GM18867 (cell line): Measurements from ENCODE around the gene ASAP3.

Experiments
- ATAC-seq: cut with Tn5 transposase; IDR thresholded peaks from one replicate; pipeline ENCODE4 v1.9.1; 2021; ENCODE audit warnings: mild to moderate bottlenecking, moderate library complexity; ENCODE audit not compliant: unreplicated experiment

Gene ASAP3

DNA sequence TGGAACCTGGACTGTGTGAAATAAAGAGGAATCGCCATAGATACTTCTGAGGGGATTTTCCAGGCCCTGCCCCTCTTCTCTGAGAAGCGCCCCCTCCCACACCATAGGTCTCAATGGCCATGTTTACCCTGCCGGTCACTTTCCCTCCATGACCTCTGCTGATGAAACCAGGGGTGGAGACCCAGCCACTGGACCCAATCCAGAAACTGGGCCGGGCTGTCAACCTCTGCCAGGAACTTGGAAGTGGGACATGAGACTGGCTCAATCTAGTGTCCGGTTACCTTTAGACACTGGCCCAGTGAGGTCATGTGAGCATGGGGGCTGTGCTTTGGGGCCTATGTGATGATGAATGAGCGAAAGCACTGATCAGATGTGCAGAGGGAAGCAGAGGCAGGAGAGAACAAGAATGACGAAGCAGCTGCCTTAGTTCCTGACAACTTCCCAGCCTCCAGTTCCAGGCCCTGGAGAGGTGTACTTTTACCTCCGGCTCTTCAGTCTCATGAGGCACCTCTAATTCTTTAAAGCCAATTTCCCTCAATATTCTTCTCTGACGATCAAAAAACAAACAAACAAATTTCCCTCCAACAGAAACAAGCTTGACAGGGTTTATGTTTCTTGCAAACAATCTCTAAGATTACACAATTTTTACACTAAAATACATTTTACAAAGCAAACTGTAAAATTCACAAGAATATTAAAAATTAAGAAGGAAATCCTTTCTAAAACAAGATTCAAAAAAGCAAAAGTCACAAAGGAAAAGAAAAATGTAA is 4.9 kb downstream of the ASAP3 start:
- no peak for ATAC-seq

DNA sequence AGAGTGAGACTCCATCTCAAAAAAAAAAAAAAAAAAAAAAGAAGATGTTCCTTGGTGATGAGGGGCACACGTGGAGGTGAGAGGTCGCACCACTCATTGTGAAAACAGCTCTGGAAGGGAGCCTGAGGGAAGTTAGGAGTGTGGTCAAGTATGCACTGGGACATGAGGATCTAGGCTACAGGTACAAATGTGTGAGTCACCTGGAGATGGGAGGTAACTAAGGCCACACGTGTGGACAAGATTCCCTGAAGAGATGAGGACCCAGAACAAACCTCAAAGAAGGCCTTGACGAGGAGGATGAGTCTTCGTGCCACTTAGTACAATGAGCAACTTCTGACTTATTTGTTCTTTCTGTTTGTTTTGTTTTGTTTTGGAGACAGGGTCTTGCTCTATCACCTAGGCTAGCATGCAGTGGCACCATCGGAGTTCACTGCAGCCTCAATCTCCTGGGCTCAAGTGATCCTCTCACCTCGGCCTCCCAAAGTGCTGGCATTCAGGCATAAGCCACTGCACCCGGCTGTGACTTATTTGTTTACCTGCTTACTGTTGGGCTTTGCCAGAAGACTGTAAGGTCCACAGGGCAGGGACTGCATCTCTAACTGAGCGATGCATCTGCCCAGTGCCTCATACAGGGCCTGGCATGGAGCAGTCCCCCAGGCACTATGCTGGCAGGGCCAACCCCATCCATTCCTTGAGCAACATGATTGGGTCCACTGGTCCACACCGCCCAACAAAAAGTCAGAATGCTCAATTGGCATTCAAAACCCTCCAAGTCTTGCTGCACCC is 6.4 kb downstream of the ASAP3 start:
- ATAC-seq: no peak

DNA sequence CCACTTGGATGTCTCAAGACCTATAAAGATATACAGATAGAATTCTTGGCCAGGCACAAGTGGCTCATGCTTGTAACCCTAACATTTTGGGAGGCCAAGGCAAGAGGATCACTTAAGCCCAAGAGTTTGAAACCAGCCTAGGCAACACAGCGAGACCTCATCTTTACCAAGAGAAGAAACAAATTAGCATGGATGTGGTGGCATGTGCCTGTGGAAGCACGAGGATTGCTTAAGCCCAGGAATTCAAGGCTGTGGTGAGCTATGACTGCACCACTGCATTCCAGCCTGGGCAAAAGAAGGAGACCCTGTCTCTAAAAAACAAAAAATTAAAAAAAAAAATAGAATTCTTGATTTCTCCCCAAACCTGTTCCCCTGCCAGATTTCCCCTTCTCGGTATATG is 8.3 kb downstream of the ASAP3 start:
- ATAC-seq: no peak

DNA sequence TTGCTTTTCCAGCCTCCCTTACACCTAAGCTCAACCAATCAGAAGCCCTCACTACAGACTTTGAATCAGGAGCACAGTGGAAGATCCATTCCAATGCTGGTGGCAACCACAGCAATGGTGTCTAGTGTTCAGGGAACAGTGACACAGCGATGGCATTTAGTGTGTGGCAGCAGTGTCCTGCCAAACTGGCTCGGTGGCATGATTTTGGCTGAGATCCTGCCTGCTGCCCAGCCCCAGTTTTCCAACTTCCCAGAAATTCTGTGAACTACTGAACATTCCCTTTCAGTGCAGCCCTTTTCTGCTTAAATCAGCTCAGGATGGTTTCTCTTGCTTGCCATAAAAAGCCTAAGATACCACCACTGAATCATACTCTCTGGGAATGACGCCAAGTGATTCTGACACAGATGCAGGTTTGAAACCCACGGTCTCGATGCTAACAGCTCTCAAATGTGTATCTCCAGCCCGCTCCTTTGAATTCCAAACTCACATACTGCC is 8.8 kb downstream of the ASAP3 start:
- no peak for ATAC-seq

DNA sequence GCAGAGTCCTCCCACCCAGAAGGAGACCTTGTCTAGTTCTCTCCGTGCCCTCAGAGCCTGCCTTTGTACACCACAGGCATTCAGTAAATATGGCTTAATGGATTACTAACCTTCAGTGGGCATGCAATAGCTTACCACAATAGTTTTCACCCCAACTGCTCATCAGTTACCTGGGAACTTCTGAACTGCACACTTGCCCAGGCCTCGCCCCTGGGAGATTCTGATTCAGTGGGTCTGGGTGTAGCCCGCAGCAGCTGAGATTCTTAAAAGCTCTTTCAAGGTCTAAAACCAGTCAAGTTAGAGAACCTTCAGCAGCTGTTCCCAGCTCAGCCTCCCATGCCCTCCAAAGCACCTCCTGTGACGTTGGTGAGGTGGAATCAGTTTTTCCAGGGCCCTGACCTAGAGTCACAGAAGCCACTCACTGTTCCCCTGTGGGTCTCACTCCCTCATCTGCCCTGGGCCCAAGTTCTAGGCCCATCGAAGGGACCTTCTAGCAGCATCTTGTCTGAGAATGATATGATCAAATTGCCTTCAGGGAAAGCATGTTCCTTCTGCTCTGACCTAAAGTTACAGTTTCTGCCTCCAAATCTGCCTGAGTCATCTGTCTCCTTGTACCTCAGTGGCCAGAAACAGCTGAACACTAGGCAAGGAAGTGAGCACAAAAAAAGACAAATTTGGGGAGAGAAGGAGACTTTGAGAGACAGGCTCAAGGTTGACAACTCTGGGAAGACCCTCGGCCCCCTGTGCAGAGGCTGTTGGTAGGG is 10.8 kb downstream of the ASAP3 start:
- no peak for ATAC-seq

DNA sequence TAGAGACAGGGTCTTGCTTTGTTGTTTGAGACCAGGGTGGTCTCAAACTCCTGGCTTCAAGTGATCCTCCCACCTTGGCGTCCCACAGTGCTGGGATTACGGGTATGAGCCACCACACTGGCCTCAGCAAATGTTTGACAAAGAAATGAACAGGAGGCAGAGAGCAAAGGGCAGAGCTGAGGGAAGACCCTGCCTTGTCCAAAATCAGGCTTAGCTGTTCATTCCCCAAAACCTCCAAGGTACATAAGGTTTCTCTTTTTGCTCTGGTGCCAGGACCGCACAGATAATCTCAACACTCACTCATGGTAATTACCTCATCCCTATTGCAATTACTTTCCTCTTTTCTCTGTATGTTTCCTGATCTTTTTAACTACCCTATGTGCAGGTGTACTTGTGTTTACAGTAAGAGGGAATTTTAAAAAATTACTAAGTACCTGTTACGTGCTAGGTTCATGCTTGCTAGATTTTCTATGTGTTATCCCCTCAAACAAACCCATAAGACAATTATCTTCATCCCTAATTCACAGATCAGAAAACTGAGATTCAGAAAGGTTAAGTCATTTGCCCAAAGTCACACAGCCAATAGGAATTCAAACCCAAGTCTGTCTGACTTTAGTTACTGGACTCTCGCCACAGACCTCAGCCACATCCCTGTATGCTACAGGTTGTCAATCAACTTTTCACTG is 11.5 kb downstream of the ASAP3 start:
- no peak for ATAC-seq

DNA sequence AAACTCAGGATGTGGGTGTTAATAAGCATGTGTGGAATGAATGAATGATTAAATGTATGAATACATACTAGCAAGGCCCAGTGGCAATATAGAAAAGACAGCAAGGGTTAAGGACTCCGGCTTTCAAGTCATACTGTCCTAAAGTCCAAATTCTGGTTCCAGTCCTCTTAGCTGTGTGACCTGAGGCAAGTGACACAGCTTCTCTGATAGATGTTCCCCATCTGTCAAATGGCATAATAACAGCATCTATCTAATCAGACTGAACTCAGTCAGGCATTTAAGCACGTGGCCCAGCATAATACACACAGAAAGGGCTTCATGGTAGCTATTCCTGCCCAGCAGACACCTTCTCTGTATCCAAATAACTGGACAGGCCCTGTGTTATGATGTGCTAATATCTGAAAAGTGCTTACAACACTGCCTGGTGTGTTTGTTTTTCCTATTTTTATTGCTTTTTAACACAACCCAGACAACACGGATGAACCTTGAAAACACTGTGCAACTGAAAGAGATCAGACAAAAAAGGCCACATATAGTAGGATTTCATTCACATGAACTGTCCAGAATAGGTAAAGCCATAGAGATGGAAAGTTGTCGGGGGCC is 12.4 kb downstream of the ASAP3 start:
- no peak for ATAC-seq

DNA sequence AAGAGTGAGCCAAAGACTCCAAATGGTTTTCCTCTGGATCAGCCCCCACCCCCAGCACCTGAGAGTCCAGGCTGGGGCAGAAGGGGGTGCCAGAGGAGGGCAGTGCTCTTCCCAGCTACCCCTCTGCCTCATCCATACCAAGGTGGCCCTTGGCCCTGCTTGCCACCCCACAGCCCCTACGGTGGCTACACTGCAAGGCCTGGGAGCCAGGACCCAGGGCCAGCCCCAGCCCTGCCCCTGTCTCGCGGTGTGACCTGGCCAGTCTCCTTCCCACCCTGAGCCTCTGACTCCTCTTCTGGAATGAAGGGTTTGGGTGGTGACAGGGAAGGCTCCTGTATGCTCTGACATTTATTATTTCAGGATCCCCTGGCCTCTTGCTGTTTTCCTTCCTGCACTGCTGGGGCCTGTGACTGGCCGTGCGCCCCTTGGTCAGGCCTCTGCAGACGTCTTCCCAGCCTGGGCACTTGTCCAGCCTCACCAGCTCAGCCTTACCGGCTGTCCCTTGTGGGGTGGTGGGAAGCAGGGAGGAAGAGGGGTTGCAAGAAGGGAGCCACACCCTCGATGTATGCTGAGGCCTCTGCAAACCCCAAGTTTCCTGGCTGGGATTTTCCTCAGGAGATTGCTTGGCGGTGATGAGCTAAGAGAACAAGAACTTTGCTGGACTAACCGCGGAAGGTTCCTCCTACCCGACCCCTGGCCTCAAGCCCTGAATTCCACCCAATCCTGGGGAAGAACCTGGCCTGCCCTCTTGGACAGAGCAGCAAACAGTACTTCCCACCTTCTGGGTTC is 13.5 kb downstream of the ASAP3 start:
- ATAC-seq: no peak

DNA sequence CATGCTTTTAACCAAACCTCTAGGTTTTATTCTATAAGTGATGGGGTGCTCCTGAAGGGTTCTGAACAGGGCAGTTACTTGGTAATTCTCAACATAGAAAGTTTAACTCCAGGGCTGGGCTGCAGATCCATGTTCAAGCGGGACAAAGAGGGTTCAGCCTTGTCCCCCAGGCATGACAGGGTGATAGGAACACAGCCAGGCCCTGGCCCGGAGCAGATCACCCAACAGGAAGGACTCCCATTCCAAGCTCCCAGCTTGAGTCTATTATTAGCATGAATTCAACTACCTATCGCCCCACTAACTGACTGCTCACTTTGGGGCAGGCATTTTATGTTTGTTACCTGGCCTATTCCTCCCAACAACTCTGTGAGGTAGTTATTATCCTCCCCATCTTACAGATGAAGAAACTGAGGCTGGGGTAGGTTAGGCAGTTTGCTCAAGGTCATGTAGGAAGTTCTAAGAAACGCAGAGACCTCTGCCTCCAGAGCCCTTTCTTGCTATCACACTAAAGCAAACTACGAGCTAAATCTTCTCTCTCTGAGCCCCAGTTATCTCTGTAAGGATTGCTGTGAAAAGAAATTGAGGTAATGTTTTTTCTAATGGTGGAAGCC is 14.5 kb downstream of the ASAP3 start:
- ATAC-seq: no peak

DNA sequence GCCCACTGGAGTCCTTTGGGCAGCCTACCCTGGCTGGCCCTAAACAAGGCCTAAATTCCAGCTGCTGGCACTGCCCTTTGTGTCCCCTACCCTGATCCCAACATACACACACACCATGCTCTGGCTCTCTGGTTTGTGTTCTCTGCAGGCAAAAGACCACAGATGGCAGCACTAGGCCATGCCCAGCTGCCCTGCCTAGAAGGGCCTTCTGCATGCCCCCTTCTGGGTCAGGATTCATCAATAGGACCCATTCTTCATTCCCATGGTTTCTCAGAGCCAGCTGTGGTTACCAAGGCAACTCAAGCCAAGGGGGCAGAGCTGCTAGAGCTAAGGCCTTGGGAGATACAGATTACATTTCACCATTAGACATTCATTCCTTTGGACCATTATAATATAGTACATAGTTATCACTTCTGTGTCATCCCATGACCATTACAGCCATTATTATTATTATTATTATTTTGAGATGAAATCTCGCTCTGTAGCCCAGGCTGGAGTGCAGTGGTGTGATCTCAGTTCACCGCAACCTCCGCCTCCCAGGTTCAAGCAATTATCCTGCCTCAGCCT is 17.5 kb downstream of the ASAP3 start:
- no peak for ATAC-seq

DNA sequence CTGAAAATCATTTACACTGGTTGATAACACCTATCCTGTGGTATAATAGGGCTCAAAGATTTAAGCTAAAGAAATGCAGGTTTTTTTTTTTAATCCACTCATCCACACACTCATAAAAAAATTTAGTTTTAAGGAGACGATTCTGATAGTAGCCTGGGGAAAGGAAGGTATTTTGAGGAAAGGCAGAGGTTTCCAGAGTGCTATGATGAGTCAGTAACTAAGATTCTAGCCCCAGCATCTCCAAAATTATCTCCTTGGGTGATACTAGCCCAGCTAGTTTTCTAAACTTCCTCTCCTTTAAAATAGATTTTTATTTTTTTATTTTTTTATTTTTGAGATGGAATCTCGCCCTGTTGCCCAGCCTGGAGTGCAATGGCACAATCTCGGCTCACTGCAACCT is 20.7 kb downstream of the ASAP3 start:
- ATAC-seq: no peak

DNA sequence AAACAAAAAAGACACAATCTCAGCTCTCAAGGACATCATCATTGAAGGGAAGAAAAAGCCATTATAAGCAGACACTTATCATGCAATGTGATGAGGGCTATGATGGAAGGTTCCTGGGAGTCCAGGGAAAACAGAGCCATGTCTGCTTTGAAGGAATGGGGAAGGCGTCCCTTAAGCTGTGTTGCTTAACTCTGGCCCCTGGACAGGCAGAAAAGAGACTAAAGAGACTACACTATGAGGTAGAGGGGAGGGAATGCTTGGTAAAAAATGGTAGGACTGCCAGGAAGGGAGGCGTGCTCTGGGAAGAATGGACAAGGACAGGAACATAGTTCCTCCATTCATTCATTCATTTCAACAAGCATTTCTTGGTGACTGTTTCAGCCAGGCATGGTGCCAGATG is 21.2 kb downstream of the ASAP3 start:
- no peak for ATAC-seq

DNA sequence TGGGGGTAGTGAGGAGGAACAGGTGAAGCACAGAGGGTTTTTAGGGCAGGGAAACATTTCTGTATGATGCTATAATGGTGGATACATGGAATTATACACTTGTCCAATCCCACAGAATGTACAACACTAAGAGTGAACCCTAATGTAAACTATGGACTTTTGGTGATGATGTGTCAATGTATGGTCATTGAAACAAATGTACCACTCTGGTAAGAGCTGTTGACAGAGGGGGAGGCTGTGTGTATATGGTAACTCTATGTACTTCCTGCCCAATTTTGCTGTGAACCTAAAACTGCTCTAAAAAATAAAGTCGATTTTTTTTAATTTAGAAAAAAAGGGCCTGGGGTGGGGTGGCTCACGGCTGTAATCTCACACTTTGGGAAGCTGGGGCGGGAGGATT is 22.9 kb downstream of the ASAP3 start:
- no peak for ATAC-seq

DNA sequence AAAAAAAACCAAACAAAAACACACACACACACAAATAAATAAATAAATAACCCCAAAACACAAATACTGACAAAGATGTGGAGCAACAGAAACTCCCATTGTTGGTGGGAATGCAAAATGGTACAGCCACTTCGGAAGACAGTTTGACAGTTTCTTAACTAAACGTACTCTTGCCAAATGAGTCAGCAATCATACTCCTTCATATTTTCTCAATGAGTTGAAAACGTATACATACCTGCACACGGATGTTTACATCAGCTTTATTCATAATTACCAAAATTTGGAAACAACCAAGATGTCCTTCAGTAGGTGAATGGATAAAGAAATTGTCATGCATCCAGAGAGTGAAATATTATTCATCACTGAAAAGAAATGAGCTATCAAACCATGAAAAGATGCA is 23.5 kb downstream of the ASAP3 start:
- no peak for ATAC-seq

DNA sequence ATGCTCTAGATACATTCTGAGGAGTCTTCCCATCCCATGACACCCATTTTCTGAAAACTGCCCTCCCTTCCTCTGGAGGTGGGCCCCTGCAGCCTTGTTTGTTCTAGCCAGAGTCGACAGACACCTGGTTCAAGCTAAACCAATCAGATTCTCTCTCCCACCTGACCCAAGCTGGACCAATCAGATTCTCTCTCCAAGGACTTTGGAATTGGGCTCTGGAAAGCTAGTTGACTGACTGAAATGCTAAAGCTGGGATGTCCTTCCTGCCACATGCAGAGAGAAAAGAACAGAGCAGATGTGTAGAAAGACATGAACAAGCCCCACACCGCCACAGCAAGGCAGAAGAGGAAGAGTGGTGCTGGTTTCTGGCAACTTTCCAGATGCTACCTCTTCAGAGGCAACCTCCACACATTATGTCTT is 24.6 kb downstream of the ASAP3 start:
- no peak for ATAC-seq

DNA sequence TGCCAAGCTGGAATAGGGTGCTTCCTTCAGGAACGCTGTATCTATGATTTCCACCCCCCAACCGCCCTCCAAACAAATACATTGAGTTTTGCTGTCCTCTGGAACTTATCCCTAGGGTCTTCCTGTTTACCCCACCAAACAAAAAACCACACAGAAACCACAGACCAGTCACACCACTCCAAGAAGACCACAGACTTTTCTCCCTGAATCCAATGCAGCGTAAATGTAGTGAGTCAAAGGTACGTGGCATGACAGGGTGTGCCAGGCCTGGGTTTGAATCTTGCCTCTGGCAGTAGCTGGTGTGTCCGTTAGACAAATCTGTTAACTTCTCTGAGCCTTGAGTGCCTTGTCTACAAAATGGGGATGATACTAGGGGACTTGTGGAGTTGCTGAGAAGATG is 27.8 kb downstream of the ASAP3 start:
- ATAC-seq: no peak

DNA sequence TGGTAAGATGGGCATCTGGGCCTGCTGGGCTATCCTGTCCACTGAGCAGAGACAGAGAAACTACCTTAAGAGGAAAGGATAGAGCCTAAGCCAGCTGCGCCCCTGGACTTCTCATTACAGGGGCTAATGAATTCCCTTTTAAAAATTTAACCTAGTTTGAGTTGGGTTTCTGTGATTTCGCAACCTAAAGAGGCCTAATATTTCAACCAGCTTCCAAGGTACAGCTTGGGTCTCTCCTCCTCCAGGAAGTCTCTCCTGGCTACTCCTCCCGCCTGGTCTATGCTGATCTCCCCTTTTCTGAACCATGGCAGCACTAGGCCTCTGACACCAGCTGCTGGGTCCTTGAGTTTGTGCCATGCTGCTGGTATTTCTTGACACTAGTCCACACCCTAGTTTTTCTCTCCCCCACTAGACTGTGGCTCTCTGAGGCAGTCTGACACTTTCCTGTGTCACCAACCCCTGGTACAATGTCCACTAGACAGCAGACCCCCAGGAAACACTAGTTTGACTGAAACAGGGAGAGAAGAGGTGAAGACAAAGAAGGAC is 30.5 kb downstream of the ASAP3 start:
- no peak for ATAC-seq

DNA sequence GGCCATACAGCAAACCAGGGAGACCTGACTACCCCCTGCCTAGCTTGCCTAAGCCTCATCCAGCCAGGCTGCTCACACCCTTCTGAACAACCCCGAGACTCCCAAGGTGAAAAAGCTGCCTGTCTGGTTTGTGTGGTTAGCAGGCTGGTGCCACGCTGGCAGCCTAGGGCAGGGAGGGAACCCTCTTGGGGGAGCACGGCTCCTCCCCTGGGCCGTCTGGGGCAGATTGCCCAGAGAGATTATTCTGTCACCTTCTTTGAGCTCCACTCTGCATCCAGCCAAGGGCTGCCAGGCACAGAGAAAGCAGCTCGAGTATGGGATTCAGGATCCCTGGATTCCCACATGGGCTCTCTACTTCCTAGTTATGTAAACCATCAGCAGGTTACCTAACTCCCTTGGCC is 32.0 kb downstream of the ASAP3 start:
- ATAC-seq: no peak

DNA sequence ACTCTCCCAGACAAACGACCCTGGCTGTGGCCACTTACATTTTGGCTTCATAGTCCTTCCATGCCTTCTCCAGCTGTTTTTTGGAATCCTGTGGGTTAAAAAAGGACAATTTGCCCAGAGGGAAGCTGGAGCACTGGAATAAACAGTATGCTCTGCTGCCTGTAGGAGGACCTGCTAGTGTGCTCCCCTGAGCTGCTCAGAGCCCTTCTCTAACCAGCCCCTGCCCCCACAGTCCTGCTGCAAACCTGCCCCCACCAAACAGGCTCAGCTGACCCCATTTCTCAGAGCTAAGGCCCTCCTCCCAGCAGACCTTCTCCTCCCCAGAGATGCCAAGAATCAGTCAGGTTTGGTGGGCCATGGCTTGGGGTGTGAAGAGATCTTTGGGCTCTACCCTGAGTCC is 32.5 kb downstream of the ASAP3 start:
- ATAC-seq: no peak
